ENCODE results near the gene PKD2. TPM values are rescaled to one million over a fixed set of nuclear protein-coding genes. Genes with fewer than 3 reads are reported as not detected.

PKD2 gene
- total and polyA plus RNA-seq, 2 of the 4 experiments (the other 2 are of a cell fraction): 43.8 to 51.3 TPM

GRCh38 chr4:88041626-88042025 lies 34.2 kb downstream of the PKD2 start:
- intact Hi-C loops (cut with micrococcal nuclease): no loop called here
- no peak overlapping the region for H3K56ac ChIP-seq (ENCODE audit: extremely low read depth, insufficient read depth, low read length)
- H3K4me1 ChIP-seq (ENCODE audit: control insufficient read depth, insufficient read depth, low read length): no peaks in the 10 kb centered on the region
- no peak overlapping the region for H3K4me3 ChIP-seq (ENCODE audit: insufficient read depth, low read depth, low read length)
- no peak overlapping the region for H3K23ac ChIP-seq (ENCODE audit: low read depth, low read length)
- no peaks in the 10 kb centered on the region for H4K20me1 ChIP-seq (ENCODE audit: insufficient read depth, low read length)
- dilution Hi-C loops (cut with HindIII; ENCODE audit: low sequenced_read_pairs, unreplicated experiment): no loop called here
- H3K4me2 ChIP-seq (ENCODE audit: low read depth, low read length): no peak overlapping the region
- ChIA-PET POLR2A (ENCODE audit: unreplicated experiment) (no interaction called here), CTCF (no interaction called here)
- H3K9me1 ChIP-seq (ENCODE audit: insufficient read depth, low read length): 0 out of 2 replicates have a peak, but pooled peaks cover 3% of the 10 kb centered on the region
- no peak overlapping the region for H4K91ac ChIP-seq (ENCODE audit: insufficient read depth, low read depth, low read length)
- H3K79me1 ChIP-seq (ENCODE audit: low read depth in 1 of 2, low read length in 2 of 2): peaks cover 10 to 14% of the 10 kb centered on the region in 2 experiments; a peak in 2 of 4 replicates
- no peak overlapping the region for H3K9ac ChIP-seq (ENCODE audit: low read depth, low read length)
- no peak overlapping the region for H2AK9ac ChIP-seq (replicated peaks; ENCODE audit: low read depth, low read length, poor library complexity)
- no peak overlapping the region for H2BK5ac ChIP-seq (ENCODE audit: low read depth, low read length, poor library complexity, severe bottlenecking)
- TF ChIP-seq SMC3 (IDR thresholded peaks at IDR 0.05; ENCODE audit: low read depth, low read length) (no peak), USF2 (IDR thresholded peaks at IDR 0.05; ENCODE audit: low read depth, low read length) (no peak), BHLHE40 (IDR thresholded peaks at IDR 0.05; ENCODE audit: low read depth, low read length) (no peak), NFE2L2 (IDR thresholded peaks at IDR 0.05; ENCODE audit: low read depth, low read length) (no peak)
- no peak overlapping the region for H4K8ac ChIP-seq (ENCODE audit: low read depth in 2 of 2, low read length in 2 of 2)
- in situ Hi-C loops (cut with MboI; ENCODE audit: low sequenced_read_pairs): no loop called here
- WGBS, 2 experiments (ENCODE audit: extremely low coverage in 2 of 2, insufficient read length in 1 of 2): no CpG with 5 or more reads among the region's 2 CpGs
- BruUV-seq (replicated peaks): no TSS peak
- H3K36me3 ChIP-seq (ENCODE audit: control insufficient read depth, insufficient read depth, low read length): peaks cover 53% of the 10 kb centered on the region
- H3K4ac ChIP-seq (ENCODE audit: low read depth, low read length): no peak overlapping the region
- no peak overlapping the region for H2AK5ac ChIP-seq (ENCODE audit: low read depth, low read length)
- H3K9me3 ChIP-seq (ENCODE audit: control insufficient read depth, insufficient read depth, low read length): no peaks in the 10 kb centered on the region
- no peak overlapping the region for H3K14ac ChIP-seq (replicated peaks; ENCODE audit: low read depth, low read length)
- no peak overlapping the region for H3K18ac ChIP-seq (ENCODE audit: low read depth, low read length)
- ATAC-seq (ENCODE audit: low read depth): no peak
- H3K27me3 ChIP-seq (ENCODE audit: control insufficient read depth, insufficient read depth, low read length): no peaks in the 10 kb centered on the region
- no peak overlapping the region for H4K5ac ChIP-seq (ENCODE audit: low read depth, low read length)
- H2BK20ac ChIP-seq (ENCODE audit: low read depth, low read length): no peak overlapping the region
- no peak for DNase-seq
- H2BK120ac ChIP-seq (ENCODE audit: low read depth, low read length): no peak overlapping the region
- no peak overlapping the region for H2AFZ ChIP-seq (replicated peaks; ENCODE audit: low read length, poor library complexity)
- no peak overlapping the region for H3K27ac ChIP-seq (ENCODE audit: insufficient read depth, low read length)
- no peak overlapping the region for H2BK15ac ChIP-seq (ENCODE audit: low read depth, low read length)

All from IMR-90 (cell line).